Panc1 (cell line): ENCODE measurements around the gene COMMD10. TPM values are rescaled to one million over a fixed set of nuclear protein-coding genes. Genes with fewer than 3 reads are reported as not detected.

Experiments used
- ATAC-seq: fragments of 200-7000 bp; cut with Tn5 transposase; 2 replicates; pipeline ENCODE4 v1.9.1; 2020; ENCODE audit warnings: mild to moderate bottlenecking, moderate library complexity
- BruUV-seq: library from RNA; stranded (reverse); fragments of 400-500 nt; replicated peaks from 2 replicates; lab custom pipeline; 2021; lab: Mats Ljungman, UMichigan
- CTCF ChIA-PET: fragments of 300-600 bp; sonication (Branson Sonifier 250); formaldehyde crosslinking; loops from one replicate; lab custom pipeline; 2022; ENCODE audit warnings: antibody characterized with exemption; lab: Charles Lee
- POLR2A ChIA-PET: fragments of 300-600 bp; sonication (Branson Sonifier 250); formaldehyde crosslinking; loops from one replicate; lab custom pipeline; 2022; ENCODE audit warnings: antibody characterized with exemption; lab: Charles Lee
- DNase-seq: peaks from one replicate; pipeline ENCODE4 v3.0.0-alpha.2; 2010; ENCODE audit warnings: low read depth, low spot score
- H3K27ac ChIP-seq: 2 replicates; pipeline ENCODE4 v1.5.1; 2011; ENCODE audit warnings: mild to moderate bottlenecking, low read length, inconsistent platforms
- H3K27me3 ChIP-seq: fragments of 200-500 bp; sonication (Bioruptor generic); 2 replicates; pipeline ENCODE4 v1.6.0; 2014; ENCODE audit warnings: low read length, inconsistent platforms; ENCODE audit not compliant: control insufficient read depth, insufficient read depth
- H3K36me3 ChIP-seq: fragments of 200-500 bp; sonication (Bioruptor generic); 2 replicates; pipeline ENCODE4 v1.5.1; 2014; ENCODE audit warnings: inconsistent platforms, mild to moderate bottlenecking, low read length, moderate library complexity; ENCODE audit not compliant: control insufficient read depth, insufficient read depth
- H3K4me1 ChIP-seq: 2 replicates; pipeline ENCODE4 v1.5.1; 2011; ENCODE audit warnings: inconsistent platforms, mild to moderate bottlenecking, low read length, moderate library complexity; ENCODE audit not compliant: control insufficient read depth, insufficient read depth
- H3K4me3 ChIP-seq, 2 experiments: 2 replicates each; pipeline ENCODE4 v1.5.1; 2011 to 2012; ENCODE audit warnings: low read depth in 2 of 2, low read length in 2 of 2, mild to moderate bottlenecking in 2 of 2, inconsistent platforms in 1 of 2, moderate library complexity in 1 of 2
- H3K9me3 ChIP-seq: fragments of 200-500 bp; sonication (Bioruptor generic); 2 replicates; pipeline ENCODE4 v1.5.1; 2014; ENCODE audit warnings: low read depth, mild to moderate bottlenecking, inconsistent platforms, low read length, moderate library complexity; ENCODE audit not compliant: control insufficient read depth, insufficient read depth
- POLR2AphosphoS5 ChIP-seq: IDR thresholded peaks from 2 replicates; pipeline ENCODE4 v1.6.1; 2012; ENCODE audit warnings: mild to moderate bottlenecking, low read depth, low read length, moderate library complexity
- SIN3A ChIP-seq: IDR thresholded peaks from 2 replicates; pipeline ENCODE4 v1.6.1; 2012; ENCODE audit warnings: low read depth, mild to moderate bottlenecking, low read length, moderate library complexity, borderline replicate concordance; ENCODE audit not compliant: insufficient read depth
- TCF7L2 ChIP-seq: IDR thresholded peaks from 2 replicates; pipeline ENCODE4 v1.6.1; 2011; ENCODE audit warnings: mild to moderate bottlenecking, low read depth, low read length, inconsistent platforms
- in situ Hi-C: cut with HindIII; loops from 2 replicates; pipeline ENCODE4 v1.10.0; 2016; ENCODE audit warnings: low sequenced_read_pairs, low pct_unique_long_range_greater_than_20kb
- intact Hi-C: fragments of 100-400 bp; cut with micrococcal nuclease; formaldehyde crosslinking; loops from one replicate; pipeline ENCODE4 v1.10.0; 2022; ENCODE audit not compliant: unreplicated experiment
- total RNA-seq: library from RNA; stranded (reverse); gene quantifications from one replicate; pipeline ENCODE4 v1.2.1, GENCODE V29; 2021; ENCODE audit not compliant: unreplicated experiment
- TF ChIP-seq, protein P1 (sequence below), 2 experiments: IDR thresholded peaks; 2 replicates each; pipeline ENCODE4 v1.6.1; 2011 to 2012; ENCODE audit warnings: low read depth in 2 of 2, control low read depth in 1 of 2, low read length in 1 of 2, mild to moderate bottlenecking in 1 of 2, moderate library complexity in 1 of 2; ENCODE audit not compliant: insufficient read depth in 1 of 2
- TF ChIP-seq, protein P2 (sequence below): fragments of 450-650 bp; IDR thresholded peaks from 2 replicates; pipeline ENCODE4 v1.5.1; 2017; ENCODE audit warnings: mild to moderate bottlenecking

Gene COMMD10
- total RNA-seq, 1 experiment from 2014 or later: 37.9 TPM

DNA sequence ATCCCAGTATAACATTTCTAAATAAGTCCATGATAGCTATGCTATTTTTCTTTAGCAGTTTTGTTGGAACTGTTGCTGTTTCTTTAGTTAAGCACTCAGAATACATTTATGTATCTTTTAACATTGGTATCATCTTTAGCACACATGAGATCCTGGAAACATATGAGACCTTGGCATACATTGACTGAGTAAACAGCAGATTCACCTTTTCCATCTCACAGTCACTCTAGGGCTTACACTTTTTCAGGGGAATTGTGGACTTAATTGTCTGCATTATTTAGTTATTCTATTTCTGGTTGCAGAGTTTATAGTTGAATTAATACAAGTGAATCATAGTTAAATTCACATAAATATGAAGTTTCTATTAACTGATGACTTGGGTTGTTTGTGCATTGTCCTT is 70.1 kb downstream of the COMMD10 start:
- intact Hi-C loops: no loop called here
- TF ChIP-seq POLR2AphosphoS5 (no peak), TCF7L2 (no peak), SIN3A (no peak)
- TF ChIP-seq, protein P1, sequence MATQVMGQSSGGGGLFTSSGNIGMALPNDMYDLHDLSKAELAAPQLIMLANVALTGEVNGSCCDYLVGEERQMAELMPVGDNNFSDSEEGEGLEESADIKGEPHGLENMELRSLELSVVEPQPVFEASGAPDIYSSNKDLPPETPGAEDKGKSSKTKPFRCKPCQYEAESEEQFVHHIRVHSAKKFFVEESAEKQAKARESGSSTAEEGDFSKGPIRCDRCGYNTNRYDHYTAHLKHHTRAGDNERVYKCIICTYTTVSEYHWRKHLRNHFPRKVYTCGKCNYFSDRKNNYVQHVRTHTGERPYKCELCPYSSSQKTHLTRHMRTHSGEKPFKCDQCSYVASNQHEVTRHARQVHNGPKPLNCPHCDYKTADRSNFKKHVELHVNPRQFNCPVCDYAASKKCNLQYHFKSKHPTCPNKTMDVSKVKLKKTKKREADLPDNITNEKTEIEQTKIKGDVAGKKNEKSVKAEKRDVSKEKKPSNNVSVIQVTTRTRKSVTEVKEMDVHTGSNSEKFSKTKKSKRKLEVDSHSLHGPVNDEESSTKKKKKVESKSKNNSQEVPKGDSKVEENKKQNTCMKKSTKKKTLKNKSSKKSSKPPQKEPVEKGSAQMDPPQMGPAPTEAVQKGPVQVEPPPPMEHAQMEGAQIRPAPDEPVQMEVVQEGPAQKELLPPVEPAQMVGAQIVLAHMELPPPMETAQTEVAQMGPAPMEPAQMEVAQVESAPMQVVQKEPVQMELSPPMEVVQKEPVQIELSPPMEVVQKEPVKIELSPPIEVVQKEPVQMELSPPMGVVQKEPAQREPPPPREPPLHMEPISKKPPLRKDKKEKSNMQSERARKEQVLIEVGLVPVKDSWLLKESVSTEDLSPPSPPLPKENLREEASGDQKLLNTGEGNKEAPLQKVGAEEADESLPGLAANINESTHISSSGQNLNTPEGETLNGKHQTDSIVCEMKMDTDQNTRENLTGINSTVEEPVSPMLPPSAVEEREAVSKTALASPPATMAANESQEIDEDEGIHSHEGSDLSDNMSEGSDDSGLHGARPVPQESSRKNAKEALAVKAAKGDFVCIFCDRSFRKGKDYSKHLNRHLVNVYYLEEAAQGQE (IDR thresholded peaks at IDR 0.05; ENCODE audit: insufficient read depth in 1 of 2, low read depth in 2 of 2, low read length in 1 of 2): no peak
- TF ChIP-seq, protein P2, sequence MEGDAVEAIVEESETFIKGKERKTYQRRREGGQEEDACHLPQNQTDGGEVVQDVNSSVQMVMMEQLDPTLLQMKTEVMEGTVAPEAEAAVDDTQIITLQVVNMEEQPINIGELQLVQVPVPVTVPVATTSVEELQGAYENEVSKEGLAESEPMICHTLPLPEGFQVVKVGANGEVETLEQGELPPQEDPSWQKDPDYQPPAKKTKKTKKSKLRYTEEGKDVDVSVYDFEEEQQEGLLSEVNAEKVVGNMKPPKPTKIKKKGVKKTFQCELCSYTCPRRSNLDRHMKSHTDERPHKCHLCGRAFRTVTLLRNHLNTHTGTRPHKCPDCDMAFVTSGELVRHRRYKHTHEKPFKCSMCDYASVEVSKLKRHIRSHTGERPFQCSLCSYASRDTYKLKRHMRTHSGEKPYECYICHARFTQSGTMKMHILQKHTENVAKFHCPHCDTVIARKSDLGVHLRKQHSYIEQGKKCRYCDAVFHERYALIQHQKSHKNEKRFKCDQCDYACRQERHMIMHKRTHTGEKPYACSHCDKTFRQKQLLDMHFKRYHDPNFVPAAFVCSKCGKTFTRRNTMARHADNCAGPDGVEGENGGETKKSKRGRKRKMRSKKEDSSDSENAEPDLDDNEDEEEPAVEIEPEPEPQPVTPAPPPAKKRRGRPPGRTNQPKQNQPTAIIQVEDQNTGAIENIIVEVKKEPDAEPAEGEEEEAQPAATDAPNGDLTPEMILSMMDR: no peak
- no peaks in the 10 kb centered on the region for H3K4me1 ChIP-seq
- in situ Hi-C loops: no loop called here
- DNase-seq: no peak
- no peaks in the 10 kb centered on the region for H3K9me3 ChIP-seq
- H3K27me3 ChIP-seq: no peaks in the 10 kb centered on the region
- CTCF ChIA-PET: no interaction called here
- no peak overlapping the region for H3K4me3 ChIP-seq
- POLR2A ChIA-PET: no interaction called here
- BruUV-seq: no TSS peak
- no peaks in the 10 kb centered on the region for H3K36me3 ChIP-seq
- no peak for ATAC-seq
- no peak overlapping the region for H3K27ac ChIP-seq

DNA sequence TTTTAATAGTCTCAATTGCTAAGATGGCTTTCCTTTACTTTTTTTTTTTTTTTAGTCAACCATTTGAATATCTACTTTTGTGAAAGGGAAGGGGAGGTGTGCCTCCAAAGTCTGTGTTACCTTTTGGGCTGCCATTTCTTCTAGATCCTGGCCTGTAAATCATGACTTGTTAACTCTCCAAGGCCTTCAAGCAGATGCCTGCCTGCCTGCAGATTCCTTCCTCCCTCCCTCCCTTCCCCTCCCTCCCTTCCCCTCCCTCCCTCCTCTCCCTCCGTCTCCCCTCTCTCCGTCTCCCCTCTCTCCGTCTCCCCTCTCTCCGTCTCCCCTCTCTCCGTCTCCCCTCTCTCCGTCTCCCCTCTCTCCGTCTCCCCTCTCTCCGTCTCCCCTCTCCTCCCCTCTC is 73.1 kb downstream of the COMMD10 start:
- Histone ChIP-seq H3K27ac (no peak overlapping the region), H3K36me3 (no peaks in the 10 kb centered on the region), H3K4me1 (no peaks in the 10 kb centered on the region), H3K9me3 (no peaks in the 10 kb centered on the region), H3K4me3 (no peak overlapping the region), H3K27me3 (no peaks in the 10 kb centered on the region)
- in situ Hi-C loops: no loop called here
- POLR2A ChIA-PET: no interaction called here
- CTCF ChIA-PET: no interaction called here
- ATAC-seq: no peak
- BruUV-seq: no TSS peak
- intact Hi-C loops: no loop called here
- TF ChIP-seq POLR2AphosphoS5 (no peak), TCF7L2 (no peak), SIN3A (no peak)
- TF ChIP-seq, protein P2: no peak
- TF ChIP-seq, protein P1 (IDR thresholded peaks at IDR 0.05; ENCODE audit: insufficient read depth in 1 of 2, low read depth in 2 of 2, low read length in 1 of 2): no peak
- no peak for DNase-seq
